ENCODE data around the gene DYNC1I2. TPM values are rescaled to one million over a fixed set of nuclear protein-coding genes. Genes with fewer than 3 reads are reported as not detected.

The DYNC1I2 gene
- total RNA-seq, 2 donors from 2014 or later: 54.8 to 67.8 TPM

GRCh38 chr2:171678619-171679018 is 8.7 kb upstream of the DYNC1I2 start:
- TF ChIP-seq CTCF (IDR thresholded peaks at IDR 0.05): no peak
- no peaks in the 10 kb centered on the region for H3K9me3 ChIP-seq
- H3K27me3 ChIP-seq: no peaks in the 10 kb centered on the region
- no peak for DNase-seq (ENCODE audit: low spot score)
- no peaks in the 10 kb centered on the region for H3K36me3 ChIP-seq
- no peaks in the 10 kb centered on the region for H3K4me1 ChIP-seq
- H3K4me3 ChIP-seq: no peak overlapping the region
- no peak overlapping the region for H3K27ac ChIP-seq

- H3K27ac ChIP-seq: peak overlapping the region; percentile 79 to 85
- H3K27me3 ChIP-seq: no peaks in the 10 kb centered on the region
- no peaks in the 10 kb centered on the region for H3K9me3 ChIP-seq
- no peak for DNase-seq (ENCODE audit: low spot score)
- H3K4me1 ChIP-seq: peaks cover 0 to 17% of the 10 kb centered on the region in 2 donors
- TF ChIP-seq CTCF (IDR thresholded peaks at IDR 0.05): no peak
- peaks cover 6% of the 10 kb centered on the region for H3K36me3 ChIP-seq
- H3K4me3 ChIP-seq: peak overlapping the region; percentile 70 to 82
These were observed 828 bp downstream of the DYNC1I2 start for GRCh38 chr2:171688129-171688465.

- H3K4me1 ChIP-seq: peaks cover 0 to 17% of the 10 kb centered on the region in 2 donors
- H3K4me3 ChIP-seq: no peak overlapping the region
- no peak overlapping the region for H3K27ac ChIP-seq
- no peak for DNase-seq (ENCODE audit: low spot score)
- H3K36me3 ChIP-seq: peaks cover 30% of the 10 kb centered on the region
- no peak for TF ChIP-seq CTCF (IDR thresholded peaks at IDR 0.05)
- no peaks in the 10 kb centered on the region for H3K9me3 ChIP-seq
- no peaks in the 10 kb centered on the region for H3K27me3 ChIP-seq
These were observed 5.1 kb downstream of the DYNC1I2 start for GRCh38 chr2:171692331-171692730.

- H3K27ac ChIP-seq: no peak overlapping the region
- TF ChIP-seq CTCF (IDR thresholded peaks at IDR 0.05): no peak
- no peak overlapping the region for H3K4me3 ChIP-seq
- H3K27me3 ChIP-seq: no peaks in the 10 kb centered on the region
- peaks cover under 1% of the 10 kb centered on the region for H3K36me3 ChIP-seq
- H3K4me1 ChIP-seq: peaks cover 0 to 9% of the 10 kb centered on the region in 2 donors
- no peak for DNase-seq (ENCODE audit: low spot score)
- no peaks in the 10 kb centered on the region for H3K9me3 ChIP-seq
These were observed 15.7 kb downstream of the DYNC1I2 start for GRCh38 chr2:171702781-171703556.

- H3K4me1 ChIP-seq: peaks cover 0 to 9% of the 10 kb centered on the region in 2 donors
- H3K9me3 ChIP-seq: no peaks in the 10 kb centered on the region
- DNase-seq (ENCODE audit: low spot score): no peak
- TF ChIP-seq CTCF (IDR thresholded peaks at IDR 0.05): peak; percentile 44 to 63
- peak overlapping the region in 1 of 2 donors; percentile 32 for H3K27ac ChIP-seq
- no peaks in the 10 kb centered on the region for H3K27me3 ChIP-seq
- H3K36me3 ChIP-seq: no peaks in the 10 kb centered on the region
- H3K4me3 ChIP-seq: no peak overlapping the region
These were observed 16.5 kb downstream of the DYNC1I2 start for GRCh38 chr2:171703574-171704347.

All from right atrium auricular region (tissue), 2 donors.